ENCODE results near the gene OVAAL.

The OVAAL gene

DNA sequence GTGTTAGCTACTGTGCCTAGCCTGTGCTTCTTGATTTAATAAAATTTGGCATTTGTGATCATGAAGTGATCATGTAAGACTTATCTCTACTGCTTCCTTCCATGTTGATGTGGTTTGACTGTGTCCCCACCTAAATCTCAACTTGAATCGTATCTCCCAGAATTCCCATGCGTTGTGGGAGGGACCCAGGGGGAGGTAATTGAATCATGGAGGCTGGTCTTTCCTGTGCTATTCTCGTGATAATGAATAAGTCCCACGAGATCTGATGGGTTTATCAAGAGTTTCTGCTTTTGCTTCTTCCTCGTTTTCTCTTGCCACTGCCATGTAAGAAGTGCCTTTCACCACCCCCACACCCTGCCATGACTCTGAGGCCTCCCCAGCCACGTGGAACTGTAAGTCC is at the start of gene OVAAL:
TSS of gene OVAAL (plus strand) at position 301 of the 400 bp plus-strand sequence.
- FAIRE-seq: no peak

DNA sequence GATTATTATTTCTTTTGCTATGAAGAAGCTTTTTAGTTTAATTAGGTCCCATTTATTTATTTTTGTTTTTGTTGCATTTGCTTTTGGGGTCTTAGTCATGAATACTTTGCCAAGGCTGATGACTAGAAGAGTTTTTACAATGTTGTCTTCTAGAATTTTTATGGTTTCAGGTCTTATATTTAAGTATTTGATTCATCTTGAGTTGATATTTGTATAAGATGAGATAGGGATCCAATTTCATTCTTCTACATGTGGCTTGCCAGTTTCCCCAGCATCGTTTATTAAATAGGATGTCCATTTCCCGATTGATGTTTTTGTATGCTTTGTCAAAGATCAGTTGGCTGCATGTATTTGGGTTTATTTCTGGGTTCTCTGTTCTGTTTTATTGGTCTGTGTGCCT is 47.9 kb upstream of the OVAAL start:
- no peak for FAIRE-seq

DNA sequence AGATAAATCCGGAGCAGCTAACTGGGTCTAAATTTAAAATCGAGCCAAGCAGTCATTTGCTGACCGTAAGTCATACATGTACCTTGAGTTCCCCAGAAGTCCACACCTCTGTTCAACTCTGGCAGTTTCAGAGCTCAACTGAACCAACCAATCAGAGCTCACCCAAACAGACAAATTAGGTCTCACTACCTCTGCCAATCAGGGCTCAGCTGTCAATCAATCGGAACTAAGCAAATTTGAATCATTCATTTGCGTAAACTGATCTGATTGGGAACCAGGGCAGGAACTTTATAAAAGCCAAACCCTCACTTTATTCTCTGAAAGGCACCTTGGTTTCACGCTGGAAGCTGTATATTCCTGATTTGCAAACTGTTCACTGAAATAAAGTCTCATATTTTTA is 45.2 kb upstream of the OVAAL start:
- FAIRE-seq: no peak

DNA sequence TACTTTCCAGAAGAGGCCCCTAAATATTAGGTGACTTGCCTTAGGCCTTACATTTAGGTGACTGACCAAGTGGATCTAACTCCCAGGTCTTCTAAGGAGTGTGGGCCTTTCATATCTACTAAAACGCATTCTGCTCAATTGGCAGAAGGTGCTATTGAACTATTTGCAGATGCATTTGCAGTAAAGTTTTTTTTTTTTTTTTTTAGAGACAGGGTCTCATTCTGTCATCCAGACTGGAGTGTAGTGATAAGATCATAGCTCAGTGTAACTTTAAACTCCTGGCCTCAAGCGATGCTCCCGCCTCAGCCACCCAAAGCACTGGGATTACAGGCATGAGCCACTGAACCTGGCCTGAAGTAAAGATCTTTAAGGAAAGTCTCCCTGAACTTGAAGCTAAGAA is 43.4 kb upstream of the OVAAL start:
- no peak for FAIRE-seq

DNA sequence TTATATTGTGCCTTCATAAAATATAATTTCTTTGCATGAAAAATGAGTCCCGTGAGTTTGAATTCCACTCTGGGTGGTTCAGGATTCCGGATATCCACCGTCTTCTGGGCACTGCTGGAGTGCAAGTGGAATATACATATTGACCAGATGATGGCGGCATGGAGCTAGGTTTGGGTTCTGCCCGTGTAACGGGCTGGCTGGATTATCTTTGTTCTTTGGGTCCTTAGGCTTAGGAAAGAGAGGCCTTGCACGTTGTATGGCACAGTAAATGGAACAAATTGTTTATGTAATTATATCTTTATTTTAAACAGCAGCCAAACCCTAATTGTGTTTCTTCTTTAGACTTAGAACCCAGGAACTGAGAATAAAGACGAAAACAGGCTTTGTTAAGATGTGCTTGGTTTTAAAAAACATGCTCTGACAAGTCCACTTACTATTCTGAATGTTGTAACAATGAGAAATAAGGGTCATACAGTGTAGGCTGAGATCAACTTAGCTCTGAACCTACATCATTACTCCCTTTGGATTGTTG is 42.8 kb upstream of the OVAAL start:
- no peak for FAIRE-seq

DNA sequence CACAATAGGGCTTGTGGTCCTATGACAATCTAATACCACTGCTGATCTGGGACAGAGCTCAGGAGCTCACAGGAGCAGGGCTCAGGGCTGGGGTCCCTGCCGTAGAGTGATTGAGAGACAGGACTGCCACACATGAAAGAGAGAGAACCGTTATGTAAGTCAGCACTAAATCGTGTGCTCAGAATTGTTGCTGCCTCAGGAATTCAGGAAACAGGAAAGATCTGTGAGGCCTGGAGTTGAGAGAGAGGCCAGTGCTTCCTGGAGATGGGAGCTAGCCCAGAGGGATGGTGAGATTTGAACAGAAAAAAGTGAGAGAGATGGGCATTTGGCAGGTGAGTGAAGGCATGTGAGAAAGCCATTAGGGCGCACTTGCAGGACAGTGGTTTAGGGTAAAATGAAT is 38.9 kb upstream of the OVAAL start:
- no peak for FAIRE-seq

DNA sequence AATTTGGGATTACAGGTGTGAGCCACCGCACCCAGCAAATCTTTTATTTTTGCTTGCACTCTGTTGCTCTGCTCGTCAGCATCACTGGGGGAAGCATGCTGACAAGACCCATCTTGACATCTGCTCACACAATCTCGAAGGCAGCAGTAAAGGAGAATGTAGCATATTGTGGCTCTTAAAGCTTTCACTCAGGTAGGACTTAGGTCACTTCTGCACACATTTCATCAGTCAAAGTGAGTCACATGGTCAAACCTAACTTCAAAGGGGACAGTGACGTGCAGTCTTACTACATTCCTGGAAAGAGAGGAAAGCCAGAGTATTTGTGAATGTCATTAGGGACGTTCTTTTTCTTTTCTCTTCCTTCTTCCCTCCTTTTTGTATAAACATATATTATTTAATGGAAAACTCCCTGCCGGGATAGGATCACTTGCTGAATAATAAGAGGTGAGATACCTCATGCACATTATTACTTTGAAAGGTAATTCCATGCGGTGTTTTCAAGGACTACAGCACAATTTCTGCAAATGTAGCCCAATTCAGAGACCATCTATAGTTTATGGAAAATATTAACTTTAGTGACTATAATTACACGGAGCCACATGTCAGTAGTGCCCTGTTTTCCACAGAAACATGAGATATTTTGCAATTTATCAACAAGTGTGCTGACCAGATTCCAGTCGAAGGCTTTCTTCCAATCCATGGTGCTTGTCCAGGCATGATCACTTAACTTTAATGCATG is 37.1 kb upstream of the OVAAL start:
- FAIRE-seq: no peak

DNA sequence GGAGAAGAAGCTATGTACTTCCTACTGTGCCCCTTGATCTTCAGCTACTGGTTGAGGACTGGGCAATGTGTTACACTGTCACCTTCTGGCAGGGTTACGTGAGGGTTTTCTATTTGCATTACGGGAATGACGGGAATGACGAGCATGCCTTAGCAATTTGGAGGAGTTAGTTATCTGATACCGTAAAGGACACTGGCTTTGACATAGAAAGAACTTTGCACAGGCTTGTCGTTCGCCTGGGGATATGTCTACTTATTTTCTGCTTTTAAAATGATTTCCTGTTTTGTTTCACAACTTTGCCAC is 36.6 kb upstream of the OVAAL start:
- no peak for FAIRE-seq

DNA sequence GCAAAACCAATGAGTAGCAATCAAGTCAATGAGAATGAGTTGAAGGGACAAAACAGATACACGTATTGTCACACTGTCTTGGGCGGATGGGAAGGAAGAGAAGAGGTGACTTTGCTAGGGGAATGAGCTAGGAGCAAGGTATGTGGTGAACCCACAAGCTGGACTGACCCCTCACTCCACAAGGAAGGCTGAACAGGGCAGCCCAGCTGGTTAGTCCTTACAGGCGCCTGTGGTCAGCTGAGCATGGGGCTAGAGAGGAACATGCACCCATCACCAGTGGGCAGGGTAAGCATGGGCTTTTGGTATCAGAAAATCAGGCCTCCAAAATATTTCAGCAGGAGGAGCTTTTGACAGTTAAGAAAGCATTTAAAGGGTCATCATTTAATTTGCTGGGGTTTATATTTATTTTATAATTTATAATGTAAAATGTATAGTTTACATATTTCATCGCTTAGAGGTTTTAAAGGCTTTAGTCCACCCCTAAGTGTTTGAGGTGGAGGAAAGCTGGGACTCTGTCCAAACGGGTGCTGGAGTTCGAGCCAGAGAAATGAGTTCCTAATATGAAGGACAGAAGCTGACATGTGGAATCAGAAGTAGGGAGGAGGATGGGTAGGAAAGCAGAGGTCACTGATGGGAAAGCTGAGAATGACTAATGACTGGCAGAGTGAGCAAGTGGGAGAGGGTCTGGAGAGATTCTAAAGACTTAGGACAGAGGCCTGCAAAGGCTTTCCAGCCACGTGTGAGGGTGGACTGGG is 34.4 kb upstream of the OVAAL start:
- FAIRE-seq: no peak

DNA sequence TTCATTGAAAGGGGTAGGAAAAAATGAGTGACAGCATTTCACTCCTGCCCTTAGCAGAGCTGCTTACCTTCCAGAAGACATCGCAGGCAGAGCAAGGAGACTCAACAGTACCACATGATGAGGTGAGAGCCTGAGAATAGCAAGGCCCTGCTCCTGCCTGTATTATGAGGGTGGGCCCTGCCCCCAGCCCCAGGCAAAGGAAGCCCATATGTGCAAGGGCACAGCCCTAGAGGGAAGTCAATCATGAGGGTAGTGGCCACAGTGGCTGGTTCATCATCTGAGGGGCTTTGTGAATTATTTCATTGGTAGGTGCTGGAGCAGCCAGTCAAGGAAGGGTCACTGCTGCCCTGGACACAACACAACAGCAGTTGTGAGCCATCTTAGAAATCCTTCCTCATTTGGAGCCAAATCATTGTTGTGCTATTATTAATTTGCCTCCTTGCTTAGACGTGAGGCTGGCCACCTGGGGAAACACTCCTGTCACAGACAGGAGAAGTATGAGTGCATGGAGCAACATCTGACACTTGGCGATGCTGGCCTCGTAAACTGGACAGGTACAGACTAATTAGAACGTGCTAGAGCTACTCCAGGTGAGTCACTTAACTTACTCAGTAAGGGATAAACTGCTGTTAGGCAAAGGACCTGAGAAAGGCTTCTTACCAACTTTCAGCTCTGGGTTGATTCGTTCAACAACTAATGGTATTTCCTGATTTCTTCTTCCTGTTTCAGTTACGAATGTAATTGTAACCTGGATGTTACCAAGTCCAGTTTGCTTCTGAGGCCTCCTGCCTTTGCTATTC is 33.6 kb upstream of the OVAAL start:
- FAIRE-seq: no peak

DNA sequence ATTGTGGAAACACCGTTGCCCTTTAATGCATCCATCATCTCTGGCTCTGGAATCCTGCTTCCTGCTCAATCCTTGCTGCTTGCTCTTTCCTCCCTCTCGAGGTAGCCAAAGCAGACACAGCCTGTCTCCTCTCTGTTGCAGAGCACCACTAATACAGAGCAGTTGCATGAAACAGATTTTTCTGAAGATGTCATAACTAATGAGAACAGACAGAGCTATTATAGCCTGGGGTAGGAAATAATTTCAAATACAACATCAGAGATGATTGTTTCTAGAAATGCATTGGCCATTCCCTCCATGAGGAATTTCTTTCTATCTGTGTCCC is 33.1 kb upstream of the OVAAL start:
- FAIRE-seq: no peak

DNA sequence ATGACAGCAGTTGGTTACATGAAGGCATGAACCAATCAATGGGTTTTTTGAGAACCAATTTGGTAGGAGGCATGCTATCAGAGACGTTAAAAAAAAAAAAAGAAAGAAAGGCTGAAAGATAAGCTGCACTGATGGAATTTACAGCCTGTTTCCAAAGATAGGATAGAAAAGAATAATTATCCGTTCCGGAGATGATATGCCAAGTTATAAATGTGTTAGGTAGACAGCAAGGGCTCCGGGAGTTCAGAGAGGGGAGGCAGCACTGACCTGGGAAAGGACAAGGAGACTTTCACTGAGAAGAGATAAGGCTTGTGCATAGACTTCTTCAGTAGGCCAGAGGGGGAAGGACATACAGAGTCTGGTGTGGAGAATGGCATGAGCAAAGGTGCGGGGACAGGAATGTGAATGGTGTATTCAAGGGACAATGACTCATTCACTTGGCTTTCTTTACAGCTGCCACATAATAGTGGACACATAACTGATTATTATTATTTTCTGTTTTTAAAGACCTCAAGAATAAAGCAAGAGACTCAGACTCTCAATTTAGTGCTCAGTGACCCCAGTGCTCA is 31.6 kb upstream of the OVAAL start:
- FAIRE-seq: no peak

DNA sequence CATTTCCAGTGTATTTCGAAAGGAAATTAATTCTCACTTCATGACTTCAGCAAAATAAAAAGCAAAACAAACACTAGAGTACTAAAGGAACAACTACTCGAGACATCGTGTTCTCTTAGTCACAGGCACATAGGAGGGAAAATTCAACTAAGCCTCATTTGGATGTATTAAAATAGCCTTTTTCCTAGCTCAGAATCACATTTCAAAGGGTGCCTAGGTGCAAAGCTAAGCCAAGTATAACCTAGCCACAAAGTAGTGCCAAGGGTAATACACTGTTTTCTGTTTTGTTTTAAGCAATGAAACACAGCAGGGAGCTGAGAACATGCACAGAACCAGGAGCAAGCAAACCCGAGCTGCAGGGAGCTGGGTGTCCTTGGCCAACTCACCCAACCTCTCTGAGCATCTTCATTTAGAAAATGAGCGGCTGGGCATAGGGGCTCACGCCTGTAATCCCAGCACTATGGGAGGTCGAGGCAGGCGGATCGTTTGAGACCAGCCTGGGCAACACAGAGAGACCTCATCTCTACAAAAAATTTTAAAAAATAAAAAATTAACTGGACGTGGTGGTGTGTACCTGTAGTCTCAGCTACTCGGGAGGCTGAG is 29.8 kb upstream of the OVAAL start:
- no peak for FAIRE-seq

DNA sequence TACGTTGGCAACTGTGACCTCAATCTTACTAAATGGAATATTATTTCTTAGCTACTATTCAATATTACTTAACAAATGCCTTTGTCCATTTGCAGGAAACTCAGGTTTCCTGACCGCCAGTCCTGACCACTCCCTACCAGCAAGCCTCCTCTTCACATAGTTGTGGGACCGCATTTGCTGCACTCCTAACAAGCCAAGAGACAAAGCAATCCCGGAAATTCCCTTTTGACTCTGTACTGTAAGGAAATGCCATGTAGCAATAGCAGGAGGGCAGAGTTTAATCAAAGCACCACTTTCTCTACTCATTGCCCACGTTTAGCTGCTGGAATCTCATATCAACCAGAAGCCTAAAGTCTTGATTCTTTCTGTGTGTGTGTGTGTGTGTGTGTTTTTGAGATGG is 28.3 kb upstream of the OVAAL start:
- no peak for FAIRE-seq

DNA sequence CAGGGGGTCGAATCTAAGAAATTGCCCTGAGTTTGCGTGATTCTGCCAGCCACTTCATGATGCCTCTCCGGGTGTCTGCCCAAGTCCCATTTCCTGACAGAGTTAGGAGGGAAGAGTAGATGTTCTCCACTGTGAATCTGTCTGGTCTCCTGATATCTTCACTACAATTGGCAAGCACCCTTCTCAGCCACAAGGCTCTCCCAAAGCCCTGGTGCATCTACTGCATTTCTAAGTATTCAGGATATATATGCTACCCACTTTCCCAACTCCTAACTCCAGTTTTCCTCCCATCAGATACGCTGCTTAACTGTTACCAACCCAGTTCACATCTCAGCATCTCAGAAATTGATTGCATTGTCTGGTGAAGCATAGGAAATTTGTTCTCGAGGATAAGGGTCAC is 25.9 kb upstream of the OVAAL start:
- FAIRE-seq: no peak

DNA sequence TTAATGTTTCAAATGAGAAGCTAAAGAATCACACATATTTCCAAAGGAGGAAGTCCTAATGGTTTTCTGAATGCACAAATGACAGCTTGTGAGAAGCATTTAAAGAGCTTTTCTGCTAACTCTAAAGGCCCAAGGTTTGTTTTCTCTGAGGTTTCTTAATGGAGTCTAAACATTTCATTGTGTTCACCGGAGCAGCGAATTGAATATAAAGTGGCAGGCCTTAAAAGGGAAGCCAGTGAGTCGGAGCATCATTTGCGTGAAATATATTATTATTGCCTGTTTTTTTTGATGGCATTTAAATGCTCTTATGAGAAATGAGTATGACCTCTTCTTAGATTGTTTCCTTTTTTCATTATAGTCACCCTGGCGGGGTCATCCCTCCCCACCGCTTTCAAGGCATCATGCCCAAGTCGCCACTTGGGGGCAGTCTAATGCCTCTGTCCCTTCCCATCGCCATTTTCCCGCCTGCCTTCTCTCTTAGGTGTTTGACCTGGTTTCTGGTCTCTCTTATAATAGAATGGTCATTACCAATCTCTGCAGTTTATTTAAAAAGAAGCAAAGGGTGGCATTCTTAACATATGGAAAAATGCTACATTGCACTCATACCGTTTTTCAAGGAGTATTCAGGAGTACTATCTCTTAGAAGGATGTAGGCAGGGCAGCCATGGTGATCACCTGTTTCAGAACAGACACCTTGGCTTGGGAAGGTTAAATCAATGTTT is 25.3 kb upstream of the OVAAL start:
- no peak for FAIRE-seq

DNA sequence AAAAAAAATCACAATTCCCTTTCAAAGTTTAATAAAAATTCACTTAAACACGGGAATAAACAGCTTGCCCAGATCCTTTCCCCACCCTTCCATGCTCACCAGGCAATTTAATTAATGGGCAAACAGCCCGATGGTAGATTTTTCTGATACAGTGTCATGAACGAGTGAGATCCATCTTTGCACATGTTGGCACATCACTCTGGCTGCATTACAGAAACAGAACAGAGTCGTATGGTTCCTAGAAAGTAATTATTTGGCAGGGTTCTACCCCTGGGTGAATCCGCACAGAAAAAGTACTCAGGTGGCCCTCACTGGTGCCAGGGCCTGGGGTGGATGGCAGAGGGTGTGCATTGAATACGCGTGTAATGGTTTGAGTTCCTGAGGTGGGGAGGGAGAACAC is 24.6 kb upstream of the OVAAL start:
- no peak for FAIRE-seq

DNA sequence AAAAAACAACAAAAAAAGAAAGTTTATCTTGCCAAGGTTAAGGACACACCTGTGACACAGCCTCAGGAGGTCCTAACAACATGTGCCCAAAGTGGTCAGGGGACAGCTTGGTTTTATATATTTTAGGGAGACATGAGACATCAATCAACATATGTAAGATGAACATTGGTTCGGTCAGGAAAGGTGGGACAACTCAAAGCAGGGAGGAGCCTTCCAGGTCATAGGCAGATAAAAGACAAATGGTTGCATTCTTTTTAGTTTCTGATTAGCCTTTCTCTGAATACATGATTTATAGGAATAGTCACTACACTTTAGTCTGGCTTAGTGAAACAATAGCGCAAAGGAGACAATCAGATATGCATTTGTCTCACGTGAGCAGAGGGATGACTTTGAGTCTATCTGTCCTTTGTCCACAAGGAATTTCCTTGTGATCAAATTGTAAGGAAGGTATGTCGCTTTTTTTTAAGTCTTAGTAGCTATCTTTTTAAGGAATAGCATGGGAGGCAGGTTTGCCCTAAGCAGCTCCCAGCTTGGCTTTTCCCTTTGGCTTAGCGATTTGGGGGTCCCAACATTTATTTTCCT is 23.3 kb upstream of the OVAAL start:
- FAIRE-seq: no peak

DNA sequence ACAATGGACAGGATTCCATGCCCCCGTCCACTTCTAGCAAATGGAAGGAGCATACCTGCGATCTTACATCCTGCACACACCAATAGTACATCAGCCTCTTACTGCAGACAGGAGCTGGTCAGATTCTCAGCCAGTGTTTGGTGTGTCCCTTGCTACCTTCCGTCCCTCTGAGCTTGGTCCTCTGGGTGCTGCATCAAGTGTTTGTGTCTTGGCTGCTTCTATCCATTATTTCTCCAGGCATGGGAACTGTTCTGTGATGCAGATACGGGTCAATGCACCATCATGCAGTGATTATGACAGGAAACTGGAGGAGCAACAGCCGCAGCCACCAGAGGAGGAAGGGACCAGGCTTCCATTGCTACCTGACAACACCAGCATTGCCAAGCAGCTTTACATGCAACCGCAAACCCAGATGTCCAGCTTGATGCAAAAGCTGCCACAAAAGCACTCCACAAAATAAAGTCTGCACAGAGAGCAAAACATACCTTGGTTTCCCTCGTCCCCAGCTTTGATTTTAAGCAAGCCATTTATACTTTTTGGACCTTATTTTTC is 21.9 kb upstream of the OVAAL start:
- no peak for FAIRE-seq

DNA sequence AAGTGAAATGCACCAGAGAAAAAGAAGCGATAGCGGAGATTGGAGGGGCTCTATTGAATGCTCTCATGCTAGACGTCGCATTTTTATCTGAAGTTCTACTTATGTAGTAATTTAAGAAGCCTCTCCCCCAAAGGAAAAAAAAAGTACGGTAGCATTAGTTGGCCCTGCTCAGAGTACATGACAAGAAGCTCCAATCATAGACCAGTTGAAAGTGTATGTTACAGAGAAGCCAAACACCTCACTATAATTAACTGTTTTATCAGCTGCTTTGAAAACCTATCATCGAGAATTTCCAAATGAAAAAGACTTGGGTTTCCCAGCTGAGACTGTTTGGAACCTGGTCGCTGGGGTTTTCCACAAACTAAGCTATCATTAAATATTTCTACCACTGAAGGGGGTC is 19.6 kb upstream of the OVAAL start:
- FAIRE-seq: no peak
